Peyer's patch (tissue), 4 donors: ENCODE results near the gene ERP27.

Source experiments
- CTCF ChIP-seq, 6 experiments: fragments of 450-650 bp in 4 of 6; fragments of 200-600 bp in 2 of 6; sonication (generic) in 1 of 6; IDR thresholded peaks; one replicate each; pipeline ENCODE4 v1.5.1; 2017 to 2019; ENCODE audit warnings: antibody characterized with exemption in 6 of 6, mild to moderate bottlenecking in 3 of 6, moderate library complexity in 1 of 6
- POLR2A ChIP-seq, 2 donors: fragments of 450-650 bp; IDR thresholded peaks; one replicate each; pipeline ENCODE4 v1.5.1; 2017; ENCODE audit warnings: antibody characterized with exemption in 2 of 2, mild to moderate bottlenecking in 2 of 2, moderate library complexity in 2 of 2

- no peak for TF ChIP-seq CTCF (IDR thresholded peaks at IDR 0.05)
- no peak for TF ChIP-seq POLR2A (IDR thresholded peaks at IDR 0.05)
Measured at GRCh38 chr12:14873440-14874185, 64.7 kb downstream of the ERP27 start.
